Effector memory CD4-positive, alpha-beta T cell (primary cell): ENCODE data around the gene COL12A1.
"Not testable (repeated sequence)": the region's sequence is repeated elsewhere in the genome, so short reads cannot be mapped to it uniquely, and the experiment has no call there.

Source experiments
- DNase-seq, 3 donors: peaks; one replicate each; pipeline ENCODE4 v3.0.0-alpha.2; 2020
- H3K27ac ChIP-seq: 2 replicates; pipeline ENCODE4 v1.7.0; 2013; ENCODE audit warnings: mild to moderate bottlenecking, low read length, moderate library complexity; ENCODE audit not compliant: insufficient read depth, poor library complexity, severe bottlenecking
- H3K27me3 ChIP-seq: replicated peaks from 2 replicates; pipeline ENCODE4 v1.7.0; 2013; ENCODE audit warnings: mild to moderate bottlenecking, low read length; ENCODE audit not compliant: insufficient read depth, control insufficient read depth, poor library complexity, severe bottlenecking
- H3K36me3 ChIP-seq: 2 replicates; pipeline ENCODE4 v1.7.0; 2013; ENCODE audit warnings: mild to moderate bottlenecking, low read length, moderate library complexity; ENCODE audit not compliant: control insufficient read depth, insufficient read depth
- H3K4me1 ChIP-seq: 2 replicates; pipeline ENCODE4 v1.7.0; 2013; ENCODE audit warnings: low read length, mild to moderate bottlenecking; ENCODE audit not compliant: control insufficient read depth, insufficient read depth, poor library complexity, severe bottlenecking
- H3K4me3 ChIP-seq: 2 replicates; pipeline ENCODE4 v1.7.0; 2013; ENCODE audit warnings: low read length, low read depth, mild to moderate bottlenecking; ENCODE audit not compliant: insufficient read depth, poor library complexity, severe bottlenecking
- H3K9me3 ChIP-seq: 2 replicates; pipeline ENCODE4 v1.7.0; 2013; ENCODE audit warnings: mild to moderate bottlenecking, low read length, moderate library complexity; ENCODE audit not compliant: control insufficient read depth

The COL12A1 gene

DNA sequence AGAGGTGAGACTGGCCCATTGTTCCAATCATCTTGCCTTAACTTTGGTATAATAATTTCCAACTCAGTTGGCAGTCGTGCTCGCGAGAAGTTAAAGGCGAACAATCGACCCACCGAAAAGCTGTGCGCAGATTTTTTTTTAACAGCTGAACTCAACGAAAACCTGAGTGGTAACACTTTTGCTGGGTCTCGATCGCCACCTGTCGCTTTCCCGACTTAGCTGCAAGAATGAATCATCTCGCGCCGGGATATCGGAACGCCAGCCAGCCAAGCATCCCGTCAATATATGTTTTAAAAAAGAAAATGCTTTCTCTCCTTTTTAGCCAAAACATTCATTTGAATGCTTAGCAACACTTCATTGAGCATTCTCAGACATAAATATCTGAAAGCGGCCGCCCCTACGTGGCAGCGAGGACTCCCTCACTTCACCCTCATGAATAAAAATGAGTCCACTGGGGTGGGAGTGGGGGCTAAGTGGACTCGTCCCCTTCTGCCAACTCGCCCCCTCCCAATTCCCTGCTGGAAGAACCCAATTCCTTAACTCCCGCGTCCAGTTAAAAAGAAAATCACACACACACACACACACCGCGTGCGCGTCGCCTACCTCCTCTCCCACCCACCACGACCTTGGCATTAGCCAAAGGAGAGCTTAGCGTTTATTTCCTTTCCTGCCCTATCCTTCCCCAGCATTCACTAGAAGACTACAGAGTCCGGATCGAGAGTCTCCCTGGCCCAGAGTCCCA is 1.5 kb downstream of the COL12A1 start:
- Histone ChIP-seq H3K9me3 (no peaks in the 10 kb centered on the region), H3K27me3 (peaks cover 55% of the 10 kb centered on the region), H3K27ac (no peak overlapping the region), H3K4me3 (peak overlapping the region; percentile 41), H3K36me3 (no peaks in the 10 kb centered on the region), H3K4me1 (peaks cover 42% of the 10 kb centered on the region)
- DNase-seq = no peak

DNA sequence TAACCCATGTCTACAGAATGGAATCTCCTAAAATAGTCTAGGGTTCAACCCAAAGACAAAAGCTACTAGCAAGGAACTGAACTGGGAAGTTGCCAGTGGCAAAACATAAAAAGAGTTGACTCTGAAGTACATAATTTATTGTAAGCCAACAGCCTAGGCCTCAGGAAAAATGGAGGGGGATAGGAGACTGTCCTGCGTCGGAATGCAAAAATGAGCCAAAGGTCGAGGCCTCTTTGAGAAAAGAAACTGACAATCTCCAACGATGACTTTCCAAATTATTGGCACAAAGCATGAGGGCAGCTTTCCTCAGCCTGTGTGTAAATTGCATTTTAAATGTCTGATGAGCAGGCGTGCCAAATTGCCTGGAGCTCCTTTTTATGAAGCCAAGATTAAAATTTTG is 2.1 kb downstream of the COL12A1 start:
- no peaks in the 10 kb centered on the region for H3K36me3 ChIP-seq
- H3K9me3 ChIP-seq = no peaks in the 10 kb centered on the region
- DNase-seq = no peak
- no peak overlapping the region for H3K4me3 ChIP-seq
- peaks cover 41% of the 10 kb centered on the region for H3K4me1 ChIP-seq
- H3K27me3 ChIP-seq = peaks cover 56% of the 10 kb centered on the region
- H3K27ac ChIP-seq = no peak overlapping the region

DNA sequence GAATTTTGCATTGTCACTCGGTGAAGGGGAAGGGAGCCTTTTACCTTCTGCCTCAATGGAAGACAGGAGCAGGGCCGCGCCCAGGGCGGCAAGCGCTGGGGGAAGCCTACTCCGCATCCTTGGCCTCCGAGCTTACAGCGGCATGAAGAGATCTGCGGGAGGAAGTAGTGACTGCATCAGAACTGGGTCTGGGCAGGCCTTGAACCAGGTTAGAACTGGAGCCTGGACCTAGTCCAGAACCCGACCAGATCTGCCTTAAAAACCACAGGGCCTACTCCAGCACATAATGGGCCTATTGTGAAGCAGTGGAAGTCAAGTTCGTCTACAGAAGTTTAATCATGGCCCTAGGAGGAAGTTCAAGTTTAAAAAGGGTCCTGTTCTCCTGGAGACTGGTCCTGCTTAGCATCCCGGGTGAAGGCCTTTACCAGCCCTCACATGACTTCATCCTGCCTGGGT is 3.1 kb downstream of the COL12A1 start:
- H3K27me3 ChIP-seq = peaks cover 49% of the 10 kb centered on the region
- no peak overlapping the region for H3K4me3 ChIP-seq

DNA sequence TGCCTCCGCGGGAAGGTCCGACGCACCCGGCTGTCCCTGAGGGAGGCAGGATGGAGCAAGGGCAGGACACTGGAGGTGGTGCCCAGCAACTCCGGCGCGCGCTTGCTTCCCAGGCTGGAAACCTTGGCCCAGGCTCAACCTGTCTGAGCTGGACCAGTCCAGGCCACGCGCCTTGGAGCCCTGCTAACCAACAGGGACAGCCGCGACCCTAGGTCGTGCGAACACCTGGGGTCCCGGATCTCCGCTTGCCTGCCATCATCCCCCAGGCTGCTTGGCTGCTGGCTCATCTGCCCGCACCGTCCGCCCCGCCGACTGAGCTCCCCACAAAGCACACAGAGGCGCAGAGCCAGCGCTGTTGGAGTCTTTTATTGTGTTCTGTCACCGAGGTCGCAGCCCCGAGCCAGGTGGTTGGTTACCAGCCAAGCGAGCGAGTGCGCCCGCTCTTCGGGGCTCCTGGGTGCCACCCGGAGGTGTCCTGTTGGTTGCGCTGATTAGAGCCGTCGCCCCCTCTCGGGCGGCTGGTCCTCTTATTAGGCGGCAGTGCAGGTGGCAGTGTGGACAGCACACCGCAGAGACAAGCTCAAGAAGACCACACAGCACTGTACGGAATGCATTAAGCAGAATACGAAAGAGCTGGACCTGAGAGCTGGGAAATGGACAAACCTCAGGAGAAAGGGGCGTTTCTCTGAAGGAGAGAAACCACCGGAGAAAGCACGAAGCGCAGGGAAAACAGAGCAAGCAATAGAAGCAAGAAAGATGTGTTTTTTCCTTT is 3.8 kb downstream of the COL12A1 start:
- no peak overlapping the region for H3K4me3 ChIP-seq
- H3K27ac ChIP-seq = no peak overlapping the region
- H3K9me3 ChIP-seq = no peaks in the 10 kb centered on the region
- H3K36me3 ChIP-seq = no peaks in the 10 kb centered on the region
- peaks cover 43% of the 10 kb centered on the region for H3K27me3 ChIP-seq
- H3K4me1 ChIP-seq = peaks cover 24% of the 10 kb centered on the region
- no peak for DNase-seq

More for the DNA sequence above, 3.1 kb downstream of the COL12A1 start:
- Histone ChIP-seq H3K9me3 (no peaks in the 10 kb centered on the region), H3K36me3 (no peaks in the 10 kb centered on the region), H3K4me1 (peaks cover 30% of the 10 kb centered on the region), H3K27ac (no peak overlapping the region)
- DNase-seq = no peak

DNA sequence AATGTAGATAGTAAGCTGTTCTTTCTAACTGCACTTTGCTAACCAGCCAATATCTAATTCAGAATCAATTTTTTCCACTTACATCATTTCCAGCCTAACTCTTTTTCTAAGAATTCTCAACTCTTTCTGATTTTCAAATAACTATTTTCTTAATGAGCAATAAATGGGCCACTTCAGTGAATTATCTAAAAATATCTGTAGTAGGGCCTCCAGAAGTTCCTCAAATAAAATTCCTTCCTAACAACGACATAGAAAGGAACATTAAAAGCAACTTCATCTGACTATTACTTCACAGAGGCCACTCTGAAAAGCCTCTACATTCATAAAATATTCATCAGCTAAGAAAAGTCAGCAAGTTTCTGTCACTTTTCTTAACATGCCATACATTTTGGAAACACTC is 4.8 kb downstream of the COL12A1 start:
- Histone ChIP-seq H3K27ac (no peak overlapping the region), H3K4me3 (no peak overlapping the region), H3K9me3 (no peaks in the 10 kb centered on the region), H3K4me1 (peaks cover 18% of the 10 kb centered on the region), H3K36me3 (no peaks in the 10 kb centered on the region), H3K27me3 (peaks cover 33% of the 10 kb centered on the region)
- no peak for DNase-seq

DNA sequence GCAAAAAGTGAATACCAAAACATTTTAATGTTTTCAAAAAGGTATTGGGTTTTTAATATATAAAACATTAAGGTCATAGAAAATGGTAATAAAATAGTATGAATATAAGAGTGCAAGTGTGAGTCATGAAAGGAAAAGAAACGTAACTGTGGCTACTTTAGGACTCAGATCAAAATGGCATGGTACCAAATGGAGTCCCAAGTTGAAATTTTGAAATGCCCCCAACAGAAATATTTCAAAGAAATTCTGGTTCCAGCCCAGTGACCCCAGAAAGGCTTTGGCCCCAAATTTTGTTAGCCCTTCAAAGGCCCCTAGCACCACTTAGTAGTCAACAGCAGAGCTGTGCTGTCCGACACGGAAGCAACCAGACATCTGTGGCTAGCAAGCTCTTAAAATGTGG is 6.0 kb downstream of the COL12A1 start:
- DNase-seq = no peak
- Histone ChIP-seq H3K27me3 (peaks cover 28% of the 10 kb centered on the region), H3K27ac (no peak overlapping the region), H3K36me3 (no peaks in the 10 kb centered on the region), H3K4me1 (peaks cover 6% of the 10 kb centered on the region), H3K4me3 (no peak overlapping the region), H3K9me3 (no peaks in the 10 kb centered on the region)

DNA sequence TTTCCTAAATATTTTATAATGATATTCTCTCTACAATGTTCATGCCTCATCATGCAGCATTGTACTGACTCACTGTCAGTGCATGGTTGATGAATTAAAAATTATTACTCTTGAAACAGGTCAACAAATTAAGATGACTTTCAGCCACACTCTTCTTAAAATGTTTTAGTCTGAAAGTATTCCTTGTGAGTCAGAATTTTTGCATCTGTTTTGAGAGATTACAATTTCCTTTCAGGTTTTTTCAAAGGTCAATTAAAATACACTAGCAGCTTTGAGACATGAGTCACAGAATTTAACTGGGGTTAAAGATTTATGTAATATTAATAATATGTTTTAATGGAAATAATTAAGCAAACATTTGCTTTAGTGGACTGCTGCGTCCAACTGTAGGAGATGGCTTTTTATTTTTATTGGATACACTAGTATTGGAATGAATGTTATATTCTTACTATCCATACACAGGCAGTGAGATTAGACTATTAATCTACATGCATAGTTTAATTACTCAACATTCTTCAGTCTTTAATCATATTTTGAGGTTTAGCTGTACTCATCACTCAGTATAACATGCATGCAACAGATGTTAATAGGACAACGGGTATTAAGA is 9.7 kb downstream of the COL12A1 start:
- Histone ChIP-seq H3K4me3 (no peak overlapping the region), H3K36me3 (no peaks in the 10 kb centered on the region), H3K27me3 (peaks cover 9% of the 10 kb centered on the region), H3K9me3 (no peaks in the 10 kb centered on the region), H3K27ac (no peak overlapping the region), H3K4me1 (no peaks in the 10 kb centered on the region)
- DNase-seq = no peak

DNA sequence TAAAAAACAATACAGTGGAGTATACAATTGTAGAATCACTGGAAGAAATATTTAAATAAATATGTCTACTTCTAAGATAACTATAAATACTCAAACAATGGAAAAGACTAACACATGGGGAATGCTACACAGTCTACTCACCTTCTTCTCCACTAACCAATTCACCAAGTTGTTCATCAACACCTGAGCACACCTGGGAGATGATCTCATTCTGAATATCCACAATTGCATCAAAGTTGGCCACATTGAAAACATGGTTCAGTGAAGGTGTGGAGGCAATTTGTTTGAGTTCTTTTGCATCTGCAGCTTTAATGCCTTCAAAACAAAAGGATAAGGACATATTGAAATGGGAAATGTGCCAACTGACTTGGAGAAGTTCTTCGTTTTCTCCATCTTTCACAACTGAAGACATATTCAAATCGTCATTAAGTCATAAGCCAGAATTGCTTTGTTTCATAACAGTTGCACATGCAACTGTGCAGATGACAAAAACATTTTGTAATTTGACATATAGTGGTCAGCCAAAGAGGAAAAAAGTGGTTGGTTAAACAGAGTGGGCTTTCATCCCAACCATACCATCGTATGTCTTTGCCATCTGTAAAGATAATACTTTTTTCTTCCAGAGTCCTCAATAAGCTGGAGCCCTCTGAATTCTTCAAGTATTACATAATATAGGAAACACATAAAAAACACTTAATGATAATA is 17.5 kb downstream of the COL12A1 start:
- no peaks in the 10 kb centered on the region for H3K36me3 ChIP-seq
- no peaks in the 10 kb centered on the region for H3K4me1 ChIP-seq
- DNase-seq = no peak
- H3K27me3 ChIP-seq = no peaks in the 10 kb centered on the region
- no peaks in the 10 kb centered on the region for H3K9me3 ChIP-seq
- H3K27ac ChIP-seq = no peak overlapping the region
- no peak overlapping the region for H3K4me3 ChIP-seq

DNA sequence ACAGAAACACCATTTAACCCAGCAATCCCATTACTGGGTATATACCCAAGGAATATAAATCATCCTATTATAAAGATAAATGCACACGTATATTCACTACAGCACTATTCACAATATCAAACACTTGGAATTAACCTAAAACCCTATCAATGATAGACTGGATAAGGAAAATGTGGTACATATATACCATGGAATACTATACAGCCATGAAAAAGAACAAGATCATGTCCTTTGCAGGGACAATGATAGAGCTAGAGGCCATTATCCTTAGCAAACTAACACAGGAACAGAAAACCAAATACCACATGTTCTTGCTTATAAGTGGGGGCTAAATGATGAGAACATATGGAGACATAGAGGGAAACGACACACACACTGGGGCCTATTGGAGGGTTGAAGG is 19.3 kb downstream of the COL12A1 start:
- H3K36me3 ChIP-seq, H3K4me3 ChIP-seq, H3K27ac ChIP-seq, H3K9me3 ChIP-seq, H3K4me1 ChIP-seq, H3K27me3 ChIP-seq, DNase-seq: not testable (repeated sequence)
